Measurements from ENCODE around the gene KCTD7. TPM values are rescaled to one million over a fixed set of nuclear protein-coding genes. Genes with fewer than 3 reads are reported as not detected.

KCTD7 gene
- total RNA-seq, 1 experiment from 2014 or later = 11.6 TPM

DNA sequence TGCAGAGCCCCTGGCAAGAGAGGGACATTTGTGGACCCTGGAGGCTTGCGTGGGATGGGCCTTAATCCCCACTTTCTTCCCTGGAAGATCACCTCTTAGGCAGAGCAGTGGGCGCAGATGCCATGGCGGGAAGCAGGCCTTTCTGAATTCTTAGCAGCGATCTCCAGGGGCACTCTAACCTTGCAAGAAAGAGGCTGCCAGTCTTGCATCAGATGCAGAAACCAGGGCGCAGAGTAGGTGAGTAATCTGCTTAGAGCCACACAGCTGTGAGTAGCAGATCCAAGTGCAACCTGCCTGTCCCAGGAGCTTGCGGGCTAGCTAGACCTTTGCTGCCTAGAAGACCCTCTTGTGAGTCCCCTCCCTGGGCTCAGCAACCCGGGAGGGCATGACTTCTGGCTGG is 40.0 kb downstream of the KCTD7 start (continued):
- TF ChIP-seq CDX4 (CRISPR knock-in tag; IDR thresholded peaks at IDR 0.05; ENCODE audit: borderline replicate concordance) = no peak

- no peak for DNase-seq (ENCODE audit: low spot score)
- Mint-ChIP-seq H3K4me3 (no peak overlapping the region), H3K27ac (no peak overlapping the region), H3K9me3 (no peaks in the 10 kb centered on the region), H3K4me1 (no peaks in the 10 kb centered on the region), H3K27me3 (ENCODE audit: low read depth) (no peaks in the 10 kb centered on the region), H3K36me3 (peaks cover 9% of the 10 kb centered on the region; the same call in 1 of the 2 replicates)
- ChIA-PET POLR2A (interaction anchor here (0.6 kb wide), 1 partner anchor 8 kb away, joined by 3 read pairs; no protein-coding TSS in a partner anchor), CTCF (interaction anchor here (1.6 kb wide), 1 partner anchor 111 kb away, joined by 5 read pairs; no protein-coding TSS in a partner anchor)
- ATAC-seq = no peak
- no peak for TF ChIP-seq TEAD1 (CRISPR knock-in tag; IDR thresholded peaks at IDR 0.05)
- TF ChIP-seq SMAD3 (CRISPR knock-in tag; IDR thresholded peaks at IDR 0.05; ENCODE audit: borderline replicate concordance) = no peak
- TF ChIP-seq CREM (CRISPR knock-in tag; IDR thresholded peaks at IDR 0.05) = no peak
- no peak for TF ChIP-seq MLX (CRISPR knock-in tag; IDR thresholded peaks at IDR 0.05)
- TF ChIP-seq, protein P1, sequence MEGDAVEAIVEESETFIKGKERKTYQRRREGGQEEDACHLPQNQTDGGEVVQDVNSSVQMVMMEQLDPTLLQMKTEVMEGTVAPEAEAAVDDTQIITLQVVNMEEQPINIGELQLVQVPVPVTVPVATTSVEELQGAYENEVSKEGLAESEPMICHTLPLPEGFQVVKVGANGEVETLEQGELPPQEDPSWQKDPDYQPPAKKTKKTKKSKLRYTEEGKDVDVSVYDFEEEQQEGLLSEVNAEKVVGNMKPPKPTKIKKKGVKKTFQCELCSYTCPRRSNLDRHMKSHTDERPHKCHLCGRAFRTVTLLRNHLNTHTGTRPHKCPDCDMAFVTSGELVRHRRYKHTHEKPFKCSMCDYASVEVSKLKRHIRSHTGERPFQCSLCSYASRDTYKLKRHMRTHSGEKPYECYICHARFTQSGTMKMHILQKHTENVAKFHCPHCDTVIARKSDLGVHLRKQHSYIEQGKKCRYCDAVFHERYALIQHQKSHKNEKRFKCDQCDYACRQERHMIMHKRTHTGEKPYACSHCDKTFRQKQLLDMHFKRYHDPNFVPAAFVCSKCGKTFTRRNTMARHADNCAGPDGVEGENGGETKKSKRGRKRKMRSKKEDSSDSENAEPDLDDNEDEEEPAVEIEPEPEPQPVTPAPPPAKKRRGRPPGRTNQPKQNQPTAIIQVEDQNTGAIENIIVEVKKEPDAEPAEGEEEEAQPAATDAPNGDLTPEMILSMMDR (IDR thresholded peaks at IDR 0.05) = no peak
- TF ChIP-seq ZNF512 (CRISPR knock-in tag; IDR thresholded peaks at IDR 0.05; ENCODE audit: borderline replicate concordance) = no peak
- no peak for TF ChIP-seq JUN (CRISPR knock-in tag; IDR thresholded peaks at IDR 0.05)
- TF ChIP-seq PRDM15 (CRISPR knock-in tag; IDR thresholded peaks at IDR 0.05) = no peak
- no peak for TF ChIP-seq ZNF416 (CRISPR knock-in tag; IDR thresholded peaks at IDR 0.05)
- TF ChIP-seq, protein P2, sequence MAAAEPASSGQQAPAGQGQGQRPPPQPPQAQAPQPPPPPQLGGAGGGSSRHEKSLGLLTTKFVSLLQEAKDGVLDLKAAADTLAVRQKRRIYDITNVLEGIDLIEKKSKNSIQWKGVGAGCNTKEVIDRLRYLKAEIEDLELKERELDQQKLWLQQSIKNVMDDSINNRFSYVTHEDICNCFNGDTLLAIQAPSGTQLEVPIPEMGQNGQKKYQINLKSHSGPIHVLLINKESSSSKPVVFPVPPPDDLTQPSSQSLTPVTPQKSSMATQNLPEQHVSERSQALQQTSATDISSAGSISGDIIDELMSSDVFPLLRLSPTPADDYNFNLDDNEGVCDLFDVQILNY (CRISPR knock-in tag; IDR thresholded peaks at IDR 0.05) = no peak
- TF ChIP-seq ARID4B (CRISPR knock-in tag; IDR thresholded peaks at IDR 0.05; ENCODE audit: borderline replicate concordance) = no peak
- no peak for TF ChIP-seq JAZF1 (CRISPR knock-in tag; IDR thresholded peaks at IDR 0.05)
- no peak for TF ChIP-seq FOXK1 (CRISPR knock-in tag; IDR thresholded peaks at IDR 0.05)
- TF ChIP-seq MYBL2 (CRISPR knock-in tag; IDR thresholded peaks at IDR 0.05) = no peak
- no peak for TF ChIP-seq E2F1 (CRISPR knock-in tag; IDR thresholded peaks at IDR 0.05)
- no peak for TF ChIP-seq CREB1 (CRISPR knock-in tag; IDR thresholded peaks at IDR 0.05)
- no peak for TF ChIP-seq ERG (CRISPR knock-in tag; IDR thresholded peaks at IDR 0.05)
Observed at GRCh38 chr7:66669088-66669487, 40.4 kb downstream of the KCTD7 start.
